GM06990 (cell line): ENCODE data around the gene RBM17.

Experiments used
- DNase-seq: peaks from one replicate; pipeline ENCODE4 v3.0.0-alpha.2; 2011; ENCODE audit not compliant: insufficient read length; ENCODE audit errors: extremely low read depth
- H3K27me3 ChIP-seq: replicated peaks from 2 replicates; pipeline ENCODE4 v1.6.0; 2011; ENCODE audit warnings: low read length; ENCODE audit not compliant: control insufficient read depth, insufficient read depth
- H3K36me3 ChIP-seq: 2 replicates; pipeline ENCODE4 v1.5.1; 2011; ENCODE audit warnings: low read length; ENCODE audit not compliant: control insufficient read depth, insufficient read depth
- H3K4me3 ChIP-seq: replicated peaks from 2 replicates; pipeline ENCODE4 v1.5.1; 2011; ENCODE audit warnings: low read depth, mild to moderate bottlenecking, control low read depth, low read length
- TF ChIP-seq, protein P1 (sequence below): IDR thresholded peaks from 2 replicates; pipeline ENCODE4 v1.5.1; 2011; ENCODE audit warnings: low read length, control low read depth, mild to moderate bottlenecking, inconsistent platforms; ENCODE audit not compliant: insufficient read depth, poor library complexity, severe bottlenecking

The RBM17 gene

GRCh38 chr10:6135039-6135438 lies 46.2 kb downstream of the RBM17 start:
- TF ChIP-seq, protein P1, sequence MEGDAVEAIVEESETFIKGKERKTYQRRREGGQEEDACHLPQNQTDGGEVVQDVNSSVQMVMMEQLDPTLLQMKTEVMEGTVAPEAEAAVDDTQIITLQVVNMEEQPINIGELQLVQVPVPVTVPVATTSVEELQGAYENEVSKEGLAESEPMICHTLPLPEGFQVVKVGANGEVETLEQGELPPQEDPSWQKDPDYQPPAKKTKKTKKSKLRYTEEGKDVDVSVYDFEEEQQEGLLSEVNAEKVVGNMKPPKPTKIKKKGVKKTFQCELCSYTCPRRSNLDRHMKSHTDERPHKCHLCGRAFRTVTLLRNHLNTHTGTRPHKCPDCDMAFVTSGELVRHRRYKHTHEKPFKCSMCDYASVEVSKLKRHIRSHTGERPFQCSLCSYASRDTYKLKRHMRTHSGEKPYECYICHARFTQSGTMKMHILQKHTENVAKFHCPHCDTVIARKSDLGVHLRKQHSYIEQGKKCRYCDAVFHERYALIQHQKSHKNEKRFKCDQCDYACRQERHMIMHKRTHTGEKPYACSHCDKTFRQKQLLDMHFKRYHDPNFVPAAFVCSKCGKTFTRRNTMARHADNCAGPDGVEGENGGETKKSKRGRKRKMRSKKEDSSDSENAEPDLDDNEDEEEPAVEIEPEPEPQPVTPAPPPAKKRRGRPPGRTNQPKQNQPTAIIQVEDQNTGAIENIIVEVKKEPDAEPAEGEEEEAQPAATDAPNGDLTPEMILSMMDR = no peak
- DNase-seq = no peak
- Histone ChIP-seq H3K4me3 (no peak overlapping the region), H3K27me3 (no peaks in the 10 kb centered on the region), H3K36me3 (no peaks in the 10 kb centered on the region)

GRCh38 chr10:6135589-6136168 lies 46.8 kb downstream of the RBM17 start:
- no peaks in the 10 kb centered on the region for H3K36me3 ChIP-seq
- no peak overlapping the region for H3K4me3 ChIP-seq
- no peaks in the 10 kb centered on the region for H3K27me3 ChIP-seq
- DNase-seq = no peak
- TF ChIP-seq, protein P1 = no peak

- Histone ChIP-seq H3K36me3 (no peaks in the 10 kb centered on the region), H3K27me3 (no peaks in the 10 kb centered on the region), H3K4me3 (peak overlapping the region; percentile 33; the same call in 1 of the 2 replicates)
- TF ChIP-seq, protein P1 = peak; percentile 31
- DNase-seq = peak; percentile 72
These were observed 47.7 kb downstream of the RBM17 start for GRCh38 chr10:6136215-6137201.

DNA sequence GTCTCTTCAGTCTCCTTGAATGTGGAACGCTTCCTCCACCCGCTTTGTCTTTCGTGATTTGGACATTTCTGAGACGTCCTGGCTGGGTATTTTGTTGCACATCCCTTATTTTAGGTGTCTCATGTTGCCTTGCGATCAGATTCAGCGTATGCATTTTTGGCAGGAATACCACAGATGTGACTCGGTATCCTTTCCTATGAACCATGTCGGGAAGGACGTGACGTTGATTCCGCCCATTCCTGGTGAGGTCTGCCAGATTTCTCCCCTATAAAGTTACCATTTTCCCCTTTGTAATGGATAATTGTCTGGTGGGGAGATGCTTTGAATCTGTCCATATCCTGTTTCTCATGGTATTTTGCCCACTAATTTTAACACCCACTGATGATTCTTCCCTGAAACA lies 49.6 kb downstream of the RBM17 start:
- no peaks in the 10 kb centered on the region for H3K27me3 ChIP-seq
- no peaks in the 10 kb centered on the region for H3K36me3 ChIP-seq
- DNase-seq = no peak
- H3K4me3 ChIP-seq = no peak overlapping the region
- TF ChIP-seq, protein P1 = no peak

GRCh38 chr10:6139470-6139869 lies 50.6 kb downstream of the RBM17 start:
- no peak overlapping the region for H3K4me3 ChIP-seq
- no peaks in the 10 kb centered on the region for H3K27me3 ChIP-seq
- no peaks in the 10 kb centered on the region for H3K36me3 ChIP-seq
- TF ChIP-seq, protein P1 = no peak
- DNase-seq = no peak
